AG08395 (cell line): ENCODE data around the gene RRP1.
A peak's percentile ranks its signal among the peaks of the same experiment; 100 is the strongest.

Experiments
- DNase-seq: peaks from one replicate; pipeline ENCODE4 v3.0.0; 2012; ENCODE audit warnings: mixed read lengths, low spot score

RRP1 gene

DNA sequence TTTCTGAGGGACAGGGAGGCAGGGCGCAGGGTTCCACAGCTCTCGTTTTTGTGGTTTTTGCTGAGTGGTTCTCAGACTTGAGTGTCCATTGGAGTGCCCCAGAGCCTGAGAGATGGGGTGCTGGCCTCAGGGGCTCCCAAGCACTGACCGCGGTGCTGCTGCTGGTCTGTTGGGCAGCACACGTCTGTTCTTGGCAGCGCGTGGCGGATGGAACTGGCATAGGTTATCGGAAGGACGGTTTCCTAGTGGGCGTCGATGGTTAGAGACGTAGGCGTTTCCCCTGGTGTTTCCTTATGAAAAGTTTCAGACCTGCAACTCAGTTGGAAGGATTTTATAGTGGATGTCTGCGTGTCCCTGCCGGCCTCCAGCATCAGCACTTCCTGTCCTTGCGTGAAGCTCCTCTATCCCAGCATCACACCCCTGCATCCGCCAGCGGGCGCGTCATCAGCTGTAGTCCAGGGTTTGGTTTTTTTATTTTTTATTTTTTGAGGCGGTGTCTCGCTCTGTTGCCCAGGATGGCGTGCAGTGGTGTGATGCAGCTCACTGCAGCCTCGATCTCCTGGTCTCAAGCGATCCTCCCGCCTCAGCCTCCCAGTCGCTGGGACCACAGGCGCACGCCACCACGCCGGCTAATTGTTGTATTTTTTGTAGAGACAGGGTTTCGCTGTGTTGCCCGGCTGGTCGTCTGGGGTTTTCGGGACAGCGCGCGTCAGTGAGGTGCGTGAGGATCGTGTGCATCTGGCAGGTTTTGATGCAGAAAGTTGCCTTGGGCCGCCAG is 11.8 kb downstream of the RRP1 start:
- DNase-seq: no peak

DNA sequence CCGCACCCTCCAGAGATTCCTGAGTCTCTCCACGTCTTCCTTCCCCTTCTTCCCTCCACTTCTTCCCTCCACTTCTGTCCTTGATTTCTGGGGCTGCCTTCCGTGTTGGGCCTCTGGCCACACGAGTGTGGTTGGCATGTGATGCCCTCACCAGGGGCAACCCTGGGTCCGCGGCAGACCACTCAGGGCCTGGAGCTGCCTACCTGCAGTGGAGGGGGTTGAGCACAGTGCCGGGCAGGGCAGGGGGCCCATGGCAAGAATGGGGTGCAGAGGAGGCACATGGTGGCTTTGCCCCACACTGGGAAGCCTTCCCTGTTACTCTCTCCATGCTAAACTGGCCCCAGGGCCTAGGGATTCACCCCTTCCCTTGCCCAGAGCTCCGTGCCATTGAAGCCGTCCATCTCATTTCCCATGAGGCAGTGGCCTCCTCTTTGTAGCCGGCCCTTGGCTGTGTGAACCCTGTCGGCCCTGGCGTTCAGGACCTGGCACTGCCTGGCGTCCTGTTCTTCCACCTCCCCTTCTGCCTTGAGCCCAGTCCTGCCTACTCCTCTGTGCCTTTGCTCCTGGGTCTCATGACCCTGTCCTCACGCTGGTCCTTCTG is 13.4 kb downstream of the RRP1 start:
- DNase-seq: no peak

DNA sequence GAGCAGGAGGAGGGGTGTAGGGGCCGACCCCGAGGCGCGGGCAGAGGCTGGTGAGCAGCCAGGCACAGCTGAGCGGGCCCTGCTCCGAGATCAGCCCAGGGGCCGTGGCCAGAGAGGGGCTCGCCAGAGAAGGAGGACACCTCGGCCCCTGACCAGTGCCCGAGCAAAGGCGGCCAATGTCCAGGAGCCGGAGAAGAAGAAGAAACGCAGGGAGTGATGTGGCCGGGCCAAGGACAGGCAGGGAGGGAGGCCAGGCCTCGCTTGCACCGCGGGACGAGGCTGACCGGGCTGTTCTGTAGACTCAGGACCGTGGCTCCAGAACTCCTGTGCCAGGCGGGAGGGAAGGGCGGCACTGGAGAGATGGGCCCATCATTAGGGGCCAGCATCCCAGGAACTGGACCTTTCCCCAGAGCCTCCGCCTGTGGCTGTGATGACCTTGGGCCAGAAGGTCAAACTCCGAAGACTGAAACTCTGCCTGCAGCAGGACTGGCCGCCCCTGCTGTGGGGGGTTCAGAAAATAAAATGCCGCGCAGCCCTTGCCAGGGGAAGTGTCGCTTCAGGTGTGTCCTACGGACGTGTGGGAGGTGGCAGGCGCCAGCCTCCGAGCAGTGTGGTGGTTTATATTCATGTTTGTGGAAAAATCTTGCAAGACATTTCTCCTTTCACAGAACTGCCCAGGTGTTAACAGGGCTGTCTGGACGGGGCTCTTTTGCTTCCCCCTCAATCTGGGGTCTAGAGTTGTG is 14.4 kb downstream of the RRP1 start:
- no peak for DNase-seq

DNA sequence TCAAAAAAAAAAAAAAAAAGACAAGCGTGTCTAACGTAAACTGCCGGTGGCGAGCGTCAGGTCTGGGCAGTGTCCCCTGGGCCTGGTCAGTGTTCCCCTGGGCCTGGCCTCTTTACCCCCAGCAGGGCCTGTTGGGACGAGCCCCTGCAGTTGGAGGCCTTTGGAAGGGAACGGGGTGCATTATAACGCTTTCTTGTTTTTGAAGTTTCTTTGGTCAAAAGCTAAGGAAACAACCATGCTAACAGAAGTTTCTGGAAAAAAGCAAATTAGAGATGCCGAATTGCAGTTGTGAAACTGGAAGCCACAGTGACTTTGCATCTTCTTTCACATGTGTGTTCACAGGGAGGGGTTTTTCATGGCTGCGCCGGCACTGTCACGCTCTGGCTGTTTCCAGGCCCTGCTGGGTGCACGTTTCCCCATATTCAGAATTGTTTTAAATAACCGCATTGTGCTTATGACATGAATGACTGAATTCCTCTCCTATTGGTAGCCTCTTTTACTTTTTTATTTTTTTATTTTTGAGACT is 16.0 kb downstream of the RRP1 start:
- DNase-seq: no peak

DNA sequence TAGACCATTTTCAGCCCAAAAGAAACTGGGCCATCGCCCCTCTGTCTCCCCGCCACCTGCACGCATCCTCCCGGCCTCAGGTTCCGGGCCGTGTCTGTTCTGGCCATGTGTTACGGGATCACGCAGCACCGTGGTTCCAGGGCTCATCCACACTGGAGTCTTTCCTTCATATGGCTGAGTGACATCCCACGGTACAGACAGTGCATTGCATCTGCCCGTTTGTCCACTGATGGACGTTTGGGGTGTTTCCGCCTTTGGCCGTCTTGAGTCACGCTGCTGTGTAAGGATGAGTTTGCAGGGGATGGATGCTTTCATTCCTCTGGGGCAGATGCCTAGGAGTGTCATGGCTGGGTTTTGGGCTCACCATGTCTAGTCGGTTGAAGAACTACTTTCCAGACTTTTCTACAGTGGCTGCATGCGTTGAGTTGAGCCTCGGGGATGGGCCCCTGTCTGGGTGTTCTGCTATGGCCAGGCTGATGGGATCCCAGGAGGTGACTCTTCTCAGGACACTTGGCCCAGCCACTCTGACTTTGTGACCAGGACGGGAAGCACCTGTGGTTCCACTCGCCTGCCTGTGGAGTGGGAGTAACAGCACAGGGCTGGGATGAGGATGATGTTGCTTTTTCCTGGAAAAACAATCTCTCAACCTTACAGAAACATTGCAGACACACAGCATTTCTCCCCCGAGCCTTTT is 16.8 kb downstream of the RRP1 start:
- DNase-seq: no peak

DNA sequence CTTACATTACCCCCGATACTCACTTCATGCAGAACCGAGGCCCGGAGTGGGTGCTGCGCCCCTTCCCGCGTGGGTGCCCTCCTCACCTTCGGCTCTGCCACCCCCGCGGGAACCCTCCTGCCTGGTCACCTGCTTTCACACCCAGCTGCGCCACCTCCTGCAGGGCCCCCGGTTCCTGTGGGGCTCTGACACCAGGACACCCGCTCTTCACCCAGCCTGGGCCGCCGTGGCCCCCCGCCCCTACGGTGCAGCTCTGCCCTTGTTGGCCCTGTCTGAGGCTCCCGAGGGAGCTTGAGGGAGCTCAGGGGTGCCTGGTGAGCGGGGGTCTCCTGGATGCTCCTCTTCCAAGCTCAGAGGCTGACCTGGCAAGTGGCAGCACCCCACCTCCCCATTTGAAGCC is 19.0 kb downstream of the RRP1 start:
- DNase-seq: no peak

DNA sequence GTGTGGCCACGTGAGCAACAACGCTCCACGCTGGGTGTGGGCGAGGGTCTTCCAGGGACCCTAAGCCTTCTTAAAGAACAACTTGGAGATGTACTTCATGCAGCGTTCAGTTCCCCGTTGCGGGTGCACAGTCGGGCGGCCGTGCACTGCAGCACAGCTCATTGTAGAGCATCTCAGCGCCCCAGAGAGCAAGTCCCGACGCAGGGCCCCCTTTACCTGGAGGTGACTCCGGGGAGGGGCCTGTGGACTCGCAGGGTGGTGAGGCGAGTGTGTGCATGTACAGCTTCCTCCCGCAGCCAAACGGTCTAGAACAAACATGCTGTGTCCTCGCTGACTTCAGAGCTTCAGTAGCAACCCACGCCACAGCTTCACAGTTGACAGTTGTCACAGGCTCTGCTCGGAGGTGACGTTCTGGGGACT is 19.5 kb downstream of the RRP1 start:
- no peak for DNase-seq

DNA sequence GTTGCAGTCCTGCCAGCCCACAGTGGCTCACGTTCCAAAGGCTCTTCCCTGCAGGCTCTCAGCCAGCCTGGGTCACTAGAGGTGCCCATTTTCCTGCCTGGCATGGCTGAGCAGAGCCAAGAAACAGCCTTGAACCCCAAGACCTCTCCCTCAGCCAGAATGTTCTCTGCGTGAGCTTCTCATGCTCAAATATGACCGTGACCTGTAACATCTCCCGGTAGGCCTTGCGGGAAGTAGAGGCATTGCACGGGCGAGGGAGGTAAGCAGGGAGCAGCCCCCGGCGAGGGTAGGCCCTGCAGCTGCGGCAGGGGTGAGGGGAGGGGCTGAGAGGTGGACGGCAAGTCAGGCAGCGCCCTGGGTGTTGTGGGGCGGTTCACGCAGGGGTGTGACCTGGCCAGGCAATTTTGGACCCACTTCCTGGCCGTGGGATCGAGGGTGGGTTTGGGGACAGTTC is 20.0 kb downstream of the RRP1 start:
- no peak for DNase-seq

DNA sequence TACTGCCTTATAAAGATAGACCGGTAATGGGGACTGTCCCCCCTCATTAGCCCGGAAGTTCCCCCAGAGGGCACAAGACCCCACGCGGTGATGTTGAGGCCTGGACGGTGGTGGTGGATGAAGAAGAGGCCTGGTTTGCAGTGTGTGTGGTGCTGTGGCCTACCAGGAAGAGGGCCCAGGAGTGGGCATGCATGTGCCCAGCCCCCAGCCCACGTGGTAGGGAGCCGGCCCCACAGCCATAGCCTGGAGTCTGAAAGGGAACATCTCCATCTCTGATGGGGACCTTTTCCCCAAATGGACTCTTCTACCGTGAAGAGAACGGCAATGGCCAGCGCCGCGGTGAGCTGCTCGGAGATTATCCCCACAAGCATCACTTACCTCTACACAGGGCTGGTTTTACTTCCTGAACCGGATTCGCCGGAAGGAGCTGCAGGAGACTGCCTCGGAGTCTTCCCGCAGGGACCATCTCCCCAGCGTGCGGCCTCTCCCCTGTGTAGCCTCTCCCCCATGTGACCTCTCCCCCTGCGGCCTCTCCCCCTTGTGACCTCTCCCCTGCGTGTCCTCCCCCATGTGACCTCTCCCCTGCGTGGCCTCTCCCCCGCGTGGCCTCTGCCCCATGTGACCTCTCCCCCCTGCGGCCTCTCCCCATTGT is 20.6 kb downstream of the RRP1 start:
- DNase-seq: no peak

DNA sequence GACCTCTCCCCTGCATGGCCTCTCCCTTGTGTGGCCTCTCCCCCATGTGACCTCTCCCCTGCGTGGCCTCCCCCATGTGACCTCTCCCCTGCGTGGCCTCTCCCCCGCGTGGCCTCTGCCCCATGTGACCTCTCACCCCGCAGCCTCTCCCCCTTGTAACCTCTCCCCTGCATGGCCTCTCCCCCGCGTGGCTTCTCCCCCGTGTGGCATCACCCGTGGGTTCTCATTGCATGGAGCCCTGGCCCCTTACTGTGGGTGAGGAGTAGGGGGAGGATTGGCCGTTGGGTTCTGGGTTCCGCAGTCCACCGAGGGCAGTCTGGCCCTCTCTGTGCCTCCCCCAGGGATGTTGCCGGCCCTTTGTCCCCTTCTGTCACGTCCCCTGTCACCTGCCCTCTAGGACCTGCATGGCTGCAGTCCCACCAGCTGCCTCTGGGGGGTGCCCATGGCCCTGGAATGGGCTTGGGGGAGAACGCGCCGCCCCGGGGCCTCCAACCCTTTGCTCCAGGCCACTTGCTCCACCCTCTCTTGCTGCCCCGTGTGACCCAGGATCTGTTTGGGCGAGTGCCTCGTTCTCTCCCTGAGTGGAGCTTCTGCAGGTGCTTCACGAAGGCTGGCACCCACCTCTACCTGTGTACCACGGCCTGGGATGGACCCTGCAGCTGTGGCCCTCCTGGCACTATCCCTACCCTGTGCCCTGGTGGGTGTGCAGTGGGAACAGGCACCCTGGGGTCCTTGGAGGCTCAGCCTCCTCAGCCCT is 21.3 kb downstream of the RRP1 start:
- peak; percentile 93 for DNase-seq

DNA sequence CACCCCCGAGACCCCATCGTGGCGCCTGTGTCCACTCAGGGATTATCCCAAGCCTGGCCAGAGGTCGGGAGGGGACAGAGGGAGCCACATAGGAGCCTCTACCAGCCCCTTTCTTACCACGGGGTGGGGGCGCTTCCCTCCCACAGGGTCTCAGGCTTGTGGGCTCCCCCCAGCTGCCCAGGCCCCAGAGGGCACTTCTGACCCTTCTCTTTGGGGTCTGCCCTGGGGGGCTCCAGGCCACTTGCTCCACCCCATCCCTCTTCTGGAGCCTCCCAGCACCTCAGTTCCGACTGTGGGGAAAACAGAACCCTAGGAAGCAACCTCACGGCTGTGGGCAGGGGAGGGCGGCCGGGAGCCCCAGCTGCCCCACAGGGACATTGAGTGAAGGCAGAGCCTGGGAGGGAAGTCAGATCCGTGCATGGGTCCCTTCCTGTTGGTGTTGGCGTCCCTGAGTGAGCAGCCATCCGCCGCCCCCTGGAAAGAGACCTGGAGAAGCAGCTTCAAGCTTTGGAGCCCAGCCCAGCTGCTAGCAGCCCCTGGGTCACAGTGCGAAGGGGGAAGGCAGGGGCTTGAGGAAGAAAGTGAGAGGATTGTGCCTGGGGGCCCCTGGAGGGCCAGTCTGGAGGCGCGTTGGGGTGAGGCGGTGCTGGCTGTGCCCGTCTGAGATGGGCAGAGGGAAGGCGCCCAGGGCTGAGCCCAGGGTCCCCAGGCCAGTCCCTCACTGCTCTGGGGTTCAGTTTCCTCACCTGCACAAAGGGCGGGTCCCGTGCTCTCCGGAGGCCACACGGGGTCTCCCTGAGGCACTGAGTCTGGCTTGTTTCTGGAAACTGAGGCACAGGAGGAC is 22.1 kb downstream of the RRP1 start:
- DNase-seq: no peak

DNA sequence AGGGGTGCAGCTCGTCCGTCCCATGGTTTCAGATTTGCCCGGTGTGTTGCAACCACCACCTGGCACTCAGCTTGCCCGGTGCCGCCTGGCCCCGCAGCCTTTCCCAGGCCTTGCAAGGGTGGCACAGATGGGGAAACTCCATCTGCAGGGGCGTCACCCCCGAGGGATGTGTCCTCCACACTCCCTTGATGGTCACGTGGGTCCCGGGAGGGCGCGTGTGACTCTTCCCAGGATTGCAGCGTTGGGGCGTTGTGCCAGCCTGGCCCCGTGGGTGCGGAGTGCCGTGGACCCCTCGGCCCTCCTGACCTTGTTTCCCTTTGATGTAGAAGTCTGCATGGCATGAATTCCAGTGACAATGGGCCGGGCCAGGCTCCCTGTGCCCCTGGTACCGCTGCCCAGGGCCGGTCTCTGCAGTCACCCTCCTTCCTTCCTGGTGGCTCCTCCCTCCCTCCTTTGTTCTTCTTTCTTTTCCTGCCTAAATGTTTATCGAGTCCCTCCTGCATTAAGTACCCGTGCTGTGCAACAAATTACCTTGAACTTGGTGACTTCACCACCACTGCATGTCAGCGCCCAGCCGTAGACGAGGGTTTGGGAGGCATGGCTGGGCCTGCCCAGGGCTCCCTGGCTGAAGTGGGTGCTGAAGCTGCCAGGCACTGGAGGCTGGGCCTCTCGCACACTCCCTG is 22.9 kb downstream of the RRP1 start:
- peak; percentile 54 for DNase-seq

DNA sequence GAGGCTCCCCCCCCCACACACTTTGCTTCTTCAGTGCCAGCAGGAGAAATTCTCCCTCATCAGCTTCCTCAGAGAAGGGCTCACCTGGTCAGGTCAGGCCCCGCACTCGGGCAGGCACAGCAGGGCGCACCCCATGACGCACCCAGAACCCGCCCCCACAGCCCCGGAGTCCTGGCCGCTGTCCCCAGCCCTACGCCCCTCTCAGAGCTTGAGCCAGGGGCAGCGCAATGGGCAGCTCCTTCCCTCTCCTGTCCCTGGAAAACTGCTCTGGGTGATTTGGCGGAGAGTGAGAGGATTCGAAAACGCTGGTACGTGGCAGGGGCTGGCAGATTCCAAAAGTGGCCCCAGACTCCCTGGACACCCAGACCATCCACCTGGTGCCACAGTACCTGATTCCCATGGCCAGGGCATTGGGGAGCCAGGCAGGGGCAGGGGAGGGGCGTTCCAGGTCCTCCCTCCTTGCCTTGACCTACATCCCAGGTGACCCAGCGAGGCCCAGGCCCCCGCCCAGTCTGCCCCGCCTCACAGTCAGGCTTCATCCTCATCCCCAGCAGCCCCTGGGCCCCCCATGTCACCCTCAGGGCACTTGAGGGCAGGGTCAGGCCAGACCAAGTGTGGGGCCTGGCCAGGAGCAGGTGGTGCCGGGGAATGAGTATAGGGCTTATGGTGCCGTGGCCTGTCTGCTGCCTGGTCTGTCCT is 23.7 kb downstream of the RRP1 start:
- DNase-seq: no peak

DNA sequence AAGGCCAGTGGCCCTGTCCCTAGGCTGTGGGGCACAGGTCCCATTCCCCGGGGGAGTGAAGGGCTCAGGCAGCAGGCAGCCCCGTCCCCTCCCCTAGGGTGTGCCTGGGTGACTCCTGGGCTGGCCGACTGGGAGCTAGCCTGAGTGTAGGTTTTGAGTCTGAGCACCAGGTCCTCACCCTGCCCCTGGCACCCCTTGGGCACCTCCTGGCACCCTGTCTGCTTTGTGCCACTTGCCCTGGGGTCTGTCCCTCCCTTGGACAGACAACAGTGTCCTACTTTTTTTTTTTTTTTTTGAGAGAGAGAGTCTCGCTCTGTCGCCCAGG is 24.2 kb downstream of the RRP1 start:
- DNase-seq: no peak

DNA sequence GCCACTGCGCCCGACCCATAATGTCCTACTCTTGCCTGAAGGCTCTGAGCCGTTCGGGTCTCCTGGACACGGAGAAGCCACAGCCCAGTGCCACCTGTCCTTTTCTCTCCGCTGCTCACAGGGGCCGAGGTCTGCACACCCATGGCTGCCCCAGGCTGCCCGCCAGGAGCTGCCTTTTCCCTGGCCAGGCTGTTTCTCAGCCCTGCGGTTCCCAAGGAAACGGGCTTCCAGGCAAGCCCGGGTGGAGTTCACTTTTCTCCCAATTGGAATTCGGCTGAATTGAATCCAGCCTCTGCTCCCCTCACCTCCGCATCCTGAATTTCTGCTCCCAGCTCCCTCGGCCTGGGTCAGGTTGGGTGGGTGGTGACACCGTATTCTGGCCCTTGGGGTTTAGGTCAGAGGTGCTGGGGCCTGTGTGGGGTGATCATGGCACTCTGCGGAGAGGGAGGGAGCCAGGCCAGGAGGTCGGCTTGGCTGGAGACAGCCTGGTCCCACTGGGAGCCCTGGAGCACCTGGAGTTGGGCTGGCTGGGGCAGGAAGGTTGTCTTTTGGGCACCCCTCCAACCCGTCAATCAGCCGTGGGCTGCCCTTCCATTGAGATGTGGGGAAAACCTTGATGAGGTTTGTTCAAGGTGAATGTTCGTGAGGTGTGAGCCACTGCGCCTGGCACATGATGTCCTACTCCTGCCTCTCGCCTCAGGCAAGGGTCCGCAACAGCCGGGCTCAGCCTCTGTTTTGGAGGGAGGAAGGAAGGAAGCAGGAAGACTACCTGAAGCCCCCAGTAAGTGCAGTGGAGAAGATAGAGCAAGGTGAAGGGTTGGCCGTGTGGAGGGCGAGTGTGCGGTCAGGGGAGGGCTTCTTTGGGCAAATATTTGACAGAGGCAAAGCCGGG is 25.1 kb downstream of the RRP1 start:
- DNase-seq: peak; percentile 36

DNA sequence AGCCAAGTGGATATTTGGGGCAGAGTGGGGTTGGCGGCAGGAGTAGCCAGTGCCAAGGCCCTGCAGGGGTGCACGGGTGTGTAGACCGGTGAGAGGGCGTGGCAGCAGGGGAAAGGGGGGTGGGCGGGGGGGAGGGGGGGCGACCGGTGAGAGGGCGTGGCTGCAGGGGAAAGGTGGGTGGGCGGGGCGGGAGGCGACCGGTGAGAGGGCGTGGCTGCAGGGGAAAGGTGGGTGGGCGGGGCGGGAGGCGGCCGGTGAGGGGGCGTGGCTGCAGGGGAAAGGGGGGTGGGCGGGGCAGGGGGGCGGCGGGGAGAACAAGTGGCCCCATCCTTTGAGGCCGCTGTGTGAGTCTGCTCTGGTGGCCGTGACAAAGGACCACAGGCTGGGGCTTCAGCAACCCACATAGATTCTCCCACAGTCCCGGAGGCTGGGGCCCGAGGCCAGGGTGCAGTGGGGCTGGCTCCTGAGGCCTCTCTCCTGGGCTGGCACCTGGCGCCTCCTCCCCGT is 25.8 kb downstream of the RRP1 start:
- no peak for DNase-seq

DNA sequence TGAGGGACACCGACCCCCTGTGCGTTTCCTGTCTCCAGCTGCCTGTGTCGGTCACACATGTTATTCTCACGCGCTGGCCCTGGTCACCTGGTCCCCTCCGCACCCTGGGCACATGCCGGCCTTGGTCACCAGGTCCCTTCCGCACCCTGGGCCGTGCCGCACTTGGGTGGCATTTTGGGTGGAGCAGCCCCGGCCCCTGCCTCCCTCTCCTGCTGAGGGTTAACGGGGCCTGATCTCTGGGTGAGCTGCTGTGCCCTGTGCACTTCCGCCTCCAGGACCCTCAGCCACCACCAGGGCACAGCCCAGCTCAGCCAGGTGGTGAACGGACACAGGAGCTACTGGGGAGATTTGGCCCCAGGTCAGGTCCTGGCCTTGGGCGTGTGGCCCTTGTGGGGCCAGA is 26.6 kb downstream of the RRP1 start:
- no peak for DNase-seq

DNA sequence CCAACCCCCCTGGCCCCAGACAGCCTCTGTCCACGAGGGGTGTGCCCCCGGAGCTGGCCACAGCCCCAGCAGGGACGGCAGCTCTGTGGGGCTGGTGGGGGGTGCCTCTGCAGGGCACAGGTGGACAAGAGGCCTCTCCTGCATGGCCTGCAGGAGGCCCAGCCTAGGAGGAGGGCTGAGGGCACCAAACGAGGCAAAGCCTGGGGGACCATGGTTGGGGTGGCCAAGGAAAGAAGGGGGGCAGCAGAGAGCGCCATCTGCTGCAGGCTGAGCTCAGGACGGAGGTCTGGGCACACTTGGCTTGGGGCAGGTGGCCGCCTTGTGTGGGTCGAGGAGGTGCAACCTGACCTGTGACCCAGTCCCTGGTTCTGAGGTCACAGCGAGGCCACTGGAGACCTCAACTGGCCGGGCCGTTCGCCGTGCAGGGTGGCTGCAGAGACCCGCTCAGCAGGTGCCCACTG is 27.3 kb downstream of the RRP1 start:
- no peak for DNase-seq
